ENCODE data around the gene NRP1. TPM values are rescaled to one million over a fixed set of nuclear protein-coding genes. Genes with fewer than 3 reads are reported as not detected.

Gene NRP1
- total RNA-seq, 2 donors from 2014 or later, result 23.0 to 37.1 TPM

DNA sequence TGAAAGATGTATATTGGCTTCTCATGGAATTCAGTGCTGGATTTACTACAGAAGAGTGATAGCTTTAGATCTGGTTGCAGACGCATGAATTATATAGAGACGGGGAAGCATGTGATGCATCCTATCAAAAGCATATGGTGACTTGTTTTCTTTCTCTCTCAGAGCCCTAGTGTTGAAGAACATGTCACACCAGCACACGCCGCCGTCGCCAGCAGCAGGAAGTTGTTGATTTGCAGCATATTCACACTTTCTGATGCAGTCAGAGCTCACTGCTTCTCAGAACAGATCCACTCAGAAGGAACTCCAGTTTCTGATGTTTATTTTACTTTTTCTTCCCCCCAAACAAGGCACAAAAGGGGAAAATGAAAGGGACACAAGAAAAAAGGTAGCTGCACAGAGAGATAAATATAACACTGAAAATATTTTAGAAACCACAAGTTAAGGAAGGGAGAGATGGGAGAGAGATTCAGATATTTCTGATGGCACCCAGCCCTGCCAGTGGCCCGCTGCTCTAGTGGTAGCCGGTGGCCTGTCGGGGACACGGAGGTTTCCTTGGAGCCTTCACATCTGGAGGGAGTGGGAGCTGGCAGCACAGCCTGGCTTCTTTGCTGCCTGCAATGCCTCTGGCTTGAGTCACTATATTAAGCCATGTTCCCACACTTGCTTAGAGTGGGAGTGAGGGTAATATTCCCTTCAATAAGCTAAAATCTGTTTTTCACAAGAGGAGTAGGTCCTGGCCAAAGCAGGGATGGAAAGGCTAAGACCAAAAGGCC is 123.2 kb downstream of the NRP1 start:
- Histone ChIP-seq H3K4me3 (no peak overlapping the region), H3K27ac (no peak overlapping the region), H3K9me3 (no peaks in the 10 kb centered on the region), H3K27me3 (replicated peaks; ENCODE audit: insufficient read depth) (no peaks in the 10 kb centered on the region), H3K4me1 (replicated peaks) (no peaks in the 10 kb centered on the region), H3K36me3 (no peaks in the 10 kb centered on the region)
- WGBS, result 74% methylated on average over 10 of the region's 10 CpGs
- intact Hi-C loops (cut with DNase I), result no loop called here
- TF ChIP-seq POLR2AphosphoS5 (IDR thresholded peaks at IDR 0.05) (no peak), POLR2A (IDR thresholded peaks at IDR 0.05) (no peak)
- TF ChIP-seq, protein P1, sequence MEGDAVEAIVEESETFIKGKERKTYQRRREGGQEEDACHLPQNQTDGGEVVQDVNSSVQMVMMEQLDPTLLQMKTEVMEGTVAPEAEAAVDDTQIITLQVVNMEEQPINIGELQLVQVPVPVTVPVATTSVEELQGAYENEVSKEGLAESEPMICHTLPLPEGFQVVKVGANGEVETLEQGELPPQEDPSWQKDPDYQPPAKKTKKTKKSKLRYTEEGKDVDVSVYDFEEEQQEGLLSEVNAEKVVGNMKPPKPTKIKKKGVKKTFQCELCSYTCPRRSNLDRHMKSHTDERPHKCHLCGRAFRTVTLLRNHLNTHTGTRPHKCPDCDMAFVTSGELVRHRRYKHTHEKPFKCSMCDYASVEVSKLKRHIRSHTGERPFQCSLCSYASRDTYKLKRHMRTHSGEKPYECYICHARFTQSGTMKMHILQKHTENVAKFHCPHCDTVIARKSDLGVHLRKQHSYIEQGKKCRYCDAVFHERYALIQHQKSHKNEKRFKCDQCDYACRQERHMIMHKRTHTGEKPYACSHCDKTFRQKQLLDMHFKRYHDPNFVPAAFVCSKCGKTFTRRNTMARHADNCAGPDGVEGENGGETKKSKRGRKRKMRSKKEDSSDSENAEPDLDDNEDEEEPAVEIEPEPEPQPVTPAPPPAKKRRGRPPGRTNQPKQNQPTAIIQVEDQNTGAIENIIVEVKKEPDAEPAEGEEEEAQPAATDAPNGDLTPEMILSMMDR (IDR thresholded peaks at IDR 0.05), result no peak
- DNase-seq (ENCODE audit: low spot score), result no peak

DNA sequence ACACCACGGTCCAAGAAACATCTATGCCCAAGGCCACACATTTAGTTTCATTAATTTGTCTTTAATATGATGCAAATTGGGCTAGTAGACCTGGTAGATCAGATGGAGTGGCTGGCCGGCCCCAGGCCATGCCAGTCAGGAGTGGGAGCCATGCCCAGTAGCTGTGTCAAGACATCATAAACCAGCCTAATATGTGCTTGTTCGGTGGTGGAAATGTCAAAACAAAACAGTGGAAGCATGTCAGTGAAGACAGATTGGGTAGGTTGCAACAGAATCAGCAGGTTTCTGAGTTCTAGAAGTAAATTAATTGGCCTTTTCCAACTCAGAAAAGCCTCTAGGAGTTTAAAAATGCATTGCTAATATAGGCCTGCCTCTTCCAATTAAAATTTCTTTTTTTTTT is 124.7 kb downstream of the NRP1 start:
- H3K4me3 ChIP-seq, result no peak overlapping the region
- no peaks in the 10 kb centered on the region for H3K9me3 ChIP-seq
- no peaks in the 10 kb centered on the region for H3K27me3 ChIP-seq (replicated peaks; ENCODE audit: insufficient read depth)
- H3K27ac ChIP-seq, result no peak overlapping the region
- intact Hi-C loops (cut with DNase I), result no loop called here
- no peaks in the 10 kb centered on the region for H3K4me1 ChIP-seq (replicated peaks)
- no peak for DNase-seq (ENCODE audit: low spot score)
- WGBS, result 77% methylated on average over 3 of the region's 3 CpGs
- no peak for TF ChIP-seq POLR2AphosphoS5 (IDR thresholded peaks at IDR 0.05)
- TF ChIP-seq, protein P1 (IDR thresholded peaks at IDR 0.05), result no peak
- TF ChIP-seq POLR2A (IDR thresholded peaks at IDR 0.05), result no peak
- no peaks in the 10 kb centered on the region for H3K36me3 ChIP-seq

DNA sequence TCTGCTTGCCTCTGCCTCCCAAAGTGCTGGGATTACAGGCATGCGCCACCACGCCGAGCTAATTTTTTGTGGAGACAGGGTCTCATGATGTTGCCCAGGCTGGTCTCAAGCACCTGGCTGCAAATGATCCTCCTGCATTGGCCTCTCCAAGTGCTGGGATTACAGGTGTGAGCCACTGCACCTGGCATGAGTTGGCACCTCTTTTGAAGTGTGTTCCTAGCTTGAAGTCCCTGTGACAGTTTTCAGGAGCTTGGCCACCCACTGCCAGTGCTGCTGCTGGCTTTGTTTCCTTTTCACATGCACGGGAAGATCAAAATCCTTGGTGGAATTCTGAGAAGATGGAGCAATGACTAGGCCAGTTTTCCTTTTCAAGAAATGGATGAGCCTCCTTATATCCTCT is 126.3 kb downstream of the NRP1 start:
- no peak for TF ChIP-seq POLR2A (IDR thresholded peaks at IDR 0.05)
- no peak for DNase-seq (ENCODE audit: low spot score)
- intact Hi-C loops (cut with DNase I), result no loop called here
- Histone ChIP-seq H3K9me3 (no peaks in the 10 kb centered on the region), H3K27ac (no peak overlapping the region), H3K36me3 (no peaks in the 10 kb centered on the region), H3K4me3 (no peak overlapping the region), H3K4me1 (replicated peaks) (no peaks in the 10 kb centered on the region), H3K27me3 (replicated peaks; ENCODE audit: insufficient read depth) (no peaks in the 10 kb centered on the region)
- 95% methylated on average over 4 of the region's 4 CpGs for WGBS

DNA sequence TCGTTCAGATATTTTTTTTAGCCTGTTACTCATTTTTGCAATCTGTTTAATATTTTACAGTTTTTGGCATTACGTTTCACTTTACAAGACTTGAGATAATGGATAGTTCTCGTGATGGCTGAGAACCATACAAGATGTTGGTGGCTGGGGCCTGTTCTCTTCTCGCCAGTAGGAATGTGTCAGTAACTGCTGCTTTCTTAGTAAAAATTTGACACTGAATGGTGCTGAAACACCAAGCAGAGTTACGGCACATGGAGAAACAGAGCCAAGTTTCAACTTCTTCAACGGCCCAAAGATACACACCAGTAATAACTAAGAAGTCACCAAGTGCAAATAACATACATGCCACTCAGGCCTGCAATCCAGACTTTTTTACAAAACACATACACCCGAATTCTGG is 130.4 kb downstream of the NRP1 start:
- no peaks in the 10 kb centered on the region for H3K27me3 ChIP-seq (replicated peaks; ENCODE audit: insufficient read depth)
- WGBS, result 78% methylated on average over 7 of the region's 7 CpGs
- TF ChIP-seq, protein P1 (IDR thresholded peaks at IDR 0.05), result no peak
- no peak for TF ChIP-seq POLR2AphosphoS5 (IDR thresholded peaks at IDR 0.05)
- no peak for TF ChIP-seq POLR2A (IDR thresholded peaks at IDR 0.05)
- intact Hi-C loops (cut with DNase I), result no loop called here
- H3K27ac ChIP-seq, result no peak overlapping the region
- DNase-seq (ENCODE audit: low spot score), result no peak
- H3K4me1 ChIP-seq (replicated peaks), result no peaks in the 10 kb centered on the region
- no peaks in the 10 kb centered on the region for H3K36me3 ChIP-seq
- no peak overlapping the region for H3K4me3 ChIP-seq
- H3K9me3 ChIP-seq, result no peaks in the 10 kb centered on the region

DNA sequence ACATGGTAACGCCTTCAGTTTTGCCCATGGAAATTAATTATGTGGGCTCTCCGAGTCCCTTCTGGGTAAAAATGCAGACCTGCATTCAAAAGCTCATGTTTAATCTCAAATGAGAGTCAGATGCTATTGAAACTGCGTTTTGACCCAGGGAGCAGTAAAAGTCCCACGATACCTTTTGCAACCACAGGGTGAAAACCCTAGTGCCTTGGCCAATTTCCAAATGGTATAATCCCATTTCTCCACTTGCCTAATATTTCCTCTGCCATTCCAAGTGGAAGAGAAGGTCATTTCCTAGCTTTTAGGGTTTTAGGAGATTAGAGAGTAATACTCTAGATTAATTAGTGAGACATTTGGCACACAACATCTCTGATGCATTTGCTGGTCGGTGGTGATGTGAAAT is 132.5 kb downstream of the NRP1 start:
- TF ChIP-seq, protein P1 (IDR thresholded peaks at IDR 0.05), result no peak
- TF ChIP-seq POLR2A (IDR thresholded peaks at IDR 0.05) (no peak), POLR2AphosphoS5 (IDR thresholded peaks at IDR 0.05) (no peak)
- intact Hi-C loops (cut with DNase I), result no loop called here

More for the DNA sequence above, 132.5 kb downstream of the NRP1 start:
- DNase-seq (ENCODE audit: low spot score), result no peak
- H3K36me3 ChIP-seq, result no peaks in the 10 kb centered on the region
- H3K4me3 ChIP-seq, result no peak overlapping the region
- H3K27me3 ChIP-seq (replicated peaks; ENCODE audit: insufficient read depth), result no peaks in the 10 kb centered on the region
- H3K9me3 ChIP-seq, result no peaks in the 10 kb centered on the region
- H3K4me1 ChIP-seq (replicated peaks), result no peaks in the 10 kb centered on the region
- WGBS, result 87% methylated on average over 5 of the region's 5 CpGs
- H3K27ac ChIP-seq, result no peak overlapping the region
